22Rv1 (cell line): ENCODE results near the gene GPX4.

Experiments
- ZFX ChIP-seq: fragments of 450-650 bp; IDR thresholded peaks from 2 replicates; pipeline ENCODE4 v1.6.1; 2017; ENCODE audit warnings: antibody characterized with exemption, borderline replicate concordance
- TF ChIP-seq, protein P1 (sequence below): fragments of 450-650 bp; IDR thresholded peaks from 2 replicates; pipeline ENCODE4 v1.5.1; 2017; ENCODE audit warnings: mild to moderate bottlenecking

DNA sequence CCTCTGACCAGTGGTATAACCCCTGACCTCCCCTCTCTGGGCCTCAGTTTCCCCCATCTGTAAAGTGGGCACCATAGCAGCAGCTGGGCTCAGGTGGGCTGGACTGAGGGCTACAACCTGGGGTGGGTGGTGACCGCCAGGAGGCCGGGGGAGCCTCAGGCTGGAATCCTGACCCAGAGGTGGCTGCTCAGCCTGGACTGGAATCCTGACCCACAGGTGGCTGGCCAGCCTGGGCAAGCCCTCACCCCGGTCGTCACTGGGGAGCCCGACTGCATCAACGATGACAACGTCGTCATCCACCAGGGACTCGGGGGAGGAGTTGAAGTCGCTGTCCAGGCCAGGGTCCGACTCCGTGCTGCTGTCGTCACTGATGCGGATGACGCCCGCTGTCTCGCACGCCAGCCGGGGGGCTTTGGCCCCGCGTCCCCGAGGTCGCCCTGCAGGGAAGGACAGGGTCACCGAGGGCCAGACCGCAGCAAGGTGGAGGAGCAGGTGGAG, 10.2 kb downstream of the GPX4 start:
- TF ChIP-seq, protein P1, sequence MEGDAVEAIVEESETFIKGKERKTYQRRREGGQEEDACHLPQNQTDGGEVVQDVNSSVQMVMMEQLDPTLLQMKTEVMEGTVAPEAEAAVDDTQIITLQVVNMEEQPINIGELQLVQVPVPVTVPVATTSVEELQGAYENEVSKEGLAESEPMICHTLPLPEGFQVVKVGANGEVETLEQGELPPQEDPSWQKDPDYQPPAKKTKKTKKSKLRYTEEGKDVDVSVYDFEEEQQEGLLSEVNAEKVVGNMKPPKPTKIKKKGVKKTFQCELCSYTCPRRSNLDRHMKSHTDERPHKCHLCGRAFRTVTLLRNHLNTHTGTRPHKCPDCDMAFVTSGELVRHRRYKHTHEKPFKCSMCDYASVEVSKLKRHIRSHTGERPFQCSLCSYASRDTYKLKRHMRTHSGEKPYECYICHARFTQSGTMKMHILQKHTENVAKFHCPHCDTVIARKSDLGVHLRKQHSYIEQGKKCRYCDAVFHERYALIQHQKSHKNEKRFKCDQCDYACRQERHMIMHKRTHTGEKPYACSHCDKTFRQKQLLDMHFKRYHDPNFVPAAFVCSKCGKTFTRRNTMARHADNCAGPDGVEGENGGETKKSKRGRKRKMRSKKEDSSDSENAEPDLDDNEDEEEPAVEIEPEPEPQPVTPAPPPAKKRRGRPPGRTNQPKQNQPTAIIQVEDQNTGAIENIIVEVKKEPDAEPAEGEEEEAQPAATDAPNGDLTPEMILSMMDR, result no peak
- no peak for TF ChIP-seq ZFX
